Endothelial cell of umbilical vein (primary cell): Measurements from ENCODE around the gene SUGP2. TPM values are rescaled to one million over a fixed set of nuclear protein-coding genes. Genes with fewer than 3 reads are reported as not detected.
A peak's percentile ranks its signal among the peaks of the same experiment; 100 is the strongest.

ENCODE experiments used
- BruUV-seq: library from RNA; stranded (reverse); fragments of 400-500 nt; replicated peaks from 2 replicates; lab custom pipeline; 2021; lab: Mats Ljungman, UMichigan
- CTCF ChIA-PET: fragments of 300-600, 350-600 bp; sonication (Branson Sonifier 250); formaldehyde crosslinking; loops from one replicate; lab custom pipeline; 2021; ENCODE audit warnings: antibody characterized with exemption, inconsistent platforms; lab: Charles Lee
- POLR2A ChIA-PET: fragments of 300-600, 350-600 bp; sonication (Branson Sonifier 250); formaldehyde crosslinking; loops from one replicate; lab custom pipeline; 2021; ENCODE audit warnings: antibody characterized with exemption, inconsistent platforms; lab: Charles Lee
- DNase-seq: peaks from one replicate; pipeline ENCODE4 v3.0.0-alpha.2; 2011; ENCODE audit warnings: low read depth, low spot score
- FAIRE-seq: peaks from 2 replicates; lab custom pipeline; 2011; peaks lifted over from hg19 to GRCh38; lab: Jason Lieb, UNC
- H2AFZ ChIP-seq: 2 replicates; pipeline ENCODE4 v1.6.0; 2012; ENCODE audit warnings: low read depth, low read length, control low read depth, inconsistent platforms
- H3K27ac ChIP-seq: 2 replicates; pipeline ENCODE4 v1.5.1; 2011; ENCODE audit warnings: low read depth, mild to moderate bottlenecking, control low read depth, low read length, moderate library complexity; ENCODE audit not compliant: insufficient read depth
- H3K27me3 ChIP-seq, 2 experiments: 2 replicates each; pipeline versions ENCODE4 v1.6.0 to v1.6.1; 2011; ENCODE audit warnings: low read length in 2 of 2, mixed read lengths in 1 of 2; ENCODE audit not compliant: control insufficient read depth in 2 of 2, insufficient read depth in 2 of 2
- H3K36me3 ChIP-seq, 2 experiments: 2 replicates in 1 of 2; 3 replicates in 1 of 2; pipeline ENCODE4 v1.5.1; 2011; ENCODE audit warnings: low read length in 2 of 2, mild to moderate bottlenecking in 1 of 2, moderate library complexity in 1 of 2; ENCODE audit not compliant: control insufficient read depth in 2 of 2, insufficient read depth in 2 of 2; ENCODE audit errors: extremely low read depth in 1 of 2
- H3K4me1 ChIP-seq: 3 replicates; pipeline ENCODE4 v1.5.1; 2011; ENCODE audit warnings: mild to moderate bottlenecking, low read length; ENCODE audit not compliant: control insufficient read depth, insufficient read depth; ENCODE audit errors: extremely low read depth
- H3K4me2 ChIP-seq: 2 replicates; pipeline ENCODE4 v1.6.1; 2011; ENCODE audit warnings: low read length, control low read depth, mixed read lengths; ENCODE audit not compliant: insufficient read depth
- H3K4me3 ChIP-seq, 3 experiments: fragments of 200-600 bp in 1 of 3; sonication (generic), shearing (Covaris generic) in 1 of 3; replicated peaks in 1 of 3; 2 replicates each; pipeline ENCODE4 v1.5.1; 2011 to 2016; ENCODE audit warnings: control low read depth in 3 of 3, low read length in 3 of 3, mild to moderate bottlenecking in 2 of 3, inconsistent platforms in 1 of 3, low read depth in 1 of 3, moderate library complexity in 1 of 3; ENCODE audit not compliant: insufficient read depth in 1 of 3
- H3K79me2 ChIP-seq: 2 replicates; pipeline ENCODE4 v1.6.0; 2012; ENCODE audit warnings: low read length, inconsistent platforms; ENCODE audit not compliant: control insufficient read depth, insufficient read depth
- H3K9ac ChIP-seq: replicated peaks from 2 replicates; pipeline ENCODE3; 2011; ENCODE audit warnings: low read length, control low read depth; ENCODE audit not compliant: insufficient read depth; ENCODE audit errors: extremely low read depth
- H3K9me1 ChIP-seq: replicated peaks from 3 replicates; pipeline ENCODE4 v1.6.0; 2011; ENCODE audit warnings: mild to moderate bottlenecking, low read length; ENCODE audit not compliant: control insufficient read depth, insufficient read depth; ENCODE audit errors: extremely low read depth
- H3K9me3 ChIP-seq: replicated peaks from 2 replicates; pipeline ENCODE4 v1.5.1; 2012; ENCODE audit warnings: low read length, inconsistent platforms; ENCODE audit not compliant: control insufficient read depth, insufficient read depth
- H4K20me1 ChIP-seq: replicated peaks from 2 replicates; pipeline ENCODE3; 2011; ENCODE audit warnings: mild to moderate bottlenecking, low read length; ENCODE audit not compliant: control insufficient read depth, insufficient read depth; ENCODE audit errors: extremely low read depth
- EZH2 ChIP-seq: IDR thresholded peaks from 2 replicates; pipeline ENCODE4 v1.6.1; 2012; ENCODE audit warnings: borderline replicate concordance, low read depth, mild to moderate bottlenecking, moderate library complexity, low read length, inconsistent platforms; ENCODE audit not compliant: severe bottlenecking
- FOS ChIP-seq: IDR thresholded peaks from 2 replicates; pipeline ENCODE4 v1.6.1; 2011; ENCODE audit warnings: mild to moderate bottlenecking, low read length, moderate library complexity, borderline replicate concordance; ENCODE audit not compliant: insufficient read depth
- GATA2 ChIP-seq: IDR thresholded peaks from 2 replicates; pipeline ENCODE4 v1.7.0; 2011; ENCODE audit warnings: low read depth, mild to moderate bottlenecking, moderate library complexity, mixed read lengths, low read length; ENCODE audit not compliant: insufficient read length, insufficient read depth
- JUN ChIP-seq: IDR thresholded peaks from 2 replicates; pipeline ENCODE4 v1.6.1; 2011; ENCODE audit warnings: borderline replicate concordance, low read depth; ENCODE audit not compliant: insufficient read length, insufficient read depth
- MYC ChIP-seq: IDR thresholded peaks from one replicate; pipeline ENCODE4 v1.6.1; 2011; ENCODE audit warnings: mild to moderate bottlenecking, low read depth, low read length
- POLR2A ChIP-seq: IDR thresholded peaks from 2 replicates; pipeline ENCODE4 v1.6.1; 2012; ENCODE audit warnings: low read depth, mild to moderate bottlenecking, control low read depth, low read length
- POLR2AphosphoS5 ChIP-seq: IDR thresholded peaks from 2 replicates; pipeline ENCODE4 v1.6.1; 2012; ENCODE audit warnings: low read depth, mild to moderate bottlenecking, control low read depth, low read length, moderate library complexity; ENCODE audit not compliant: insufficient read depth
- dilution Hi-C: fragments of 300-500 bp; cut with MboI; formaldehyde crosslinking; loops from one replicate; pipeline ENCODE4 v1.15.0; 2019; ENCODE audit warnings: low sequenced_read_pairs; ENCODE audit not compliant: extremely low pct_ligation_motif_present
- intact Hi-C: fragments of 100-400 bp; cut with micrococcal nuclease; formaldehyde crosslinking; loops from one replicate; pipeline ENCODE4 v1.10.0; 2022
- polyA plus RNA-seq, 4 experiments: library from polyadenylated mRNA; depleted of rRNA in 3 of 4; stranded (reverse) in 3 of 4; unstranded in 1 of 4; fragments of >200 nt; gene quantifications; 2 replicates each; pipeline versions ENCODE4 v1.2.1 to v1.2.3, GENCODE V29; 2011 to 2012; ENCODE audit warnings: missing spikeins in 1 of 4
- total RNA-seq: library from RNA; stranded (reverse); gene quantifications from 2 replicates; pipeline ENCODE4 v1.2.3, GENCODE V29; 2021
- TF ChIP-seq, protein P1 (sequence below), 2 donors: IDR thresholded peaks; 1 replicate in 1 of 2; 2 replicates in 1 of 2; pipeline ENCODE4 v1.5.1; 2011; ENCODE audit warnings: low read length in 2 of 2, mild to moderate bottlenecking in 2 of 2, moderate library complexity in 2 of 2, control low read depth in 1 of 2, inconsistent platforms in 1 of 2, low read depth in 1 of 2; ENCODE audit not compliant: insufficient read depth in 1 of 2; ENCODE audit errors: extremely low read depth in 1 of 2
- TF ChIP-seq, protein P2 (sequence below): IDR thresholded peaks from 2 replicates; pipeline ENCODE4 v1.6.1; 2011; ENCODE audit not compliant: insufficient read depth, insufficient read length

Gene SUGP2
- total and polyA plus RNA-seq, 2 donors (not counting 3 experiments of a cell fraction or from before 2014, with no cell fraction given), result 44.6 to 79.7 TPM

DNA sequence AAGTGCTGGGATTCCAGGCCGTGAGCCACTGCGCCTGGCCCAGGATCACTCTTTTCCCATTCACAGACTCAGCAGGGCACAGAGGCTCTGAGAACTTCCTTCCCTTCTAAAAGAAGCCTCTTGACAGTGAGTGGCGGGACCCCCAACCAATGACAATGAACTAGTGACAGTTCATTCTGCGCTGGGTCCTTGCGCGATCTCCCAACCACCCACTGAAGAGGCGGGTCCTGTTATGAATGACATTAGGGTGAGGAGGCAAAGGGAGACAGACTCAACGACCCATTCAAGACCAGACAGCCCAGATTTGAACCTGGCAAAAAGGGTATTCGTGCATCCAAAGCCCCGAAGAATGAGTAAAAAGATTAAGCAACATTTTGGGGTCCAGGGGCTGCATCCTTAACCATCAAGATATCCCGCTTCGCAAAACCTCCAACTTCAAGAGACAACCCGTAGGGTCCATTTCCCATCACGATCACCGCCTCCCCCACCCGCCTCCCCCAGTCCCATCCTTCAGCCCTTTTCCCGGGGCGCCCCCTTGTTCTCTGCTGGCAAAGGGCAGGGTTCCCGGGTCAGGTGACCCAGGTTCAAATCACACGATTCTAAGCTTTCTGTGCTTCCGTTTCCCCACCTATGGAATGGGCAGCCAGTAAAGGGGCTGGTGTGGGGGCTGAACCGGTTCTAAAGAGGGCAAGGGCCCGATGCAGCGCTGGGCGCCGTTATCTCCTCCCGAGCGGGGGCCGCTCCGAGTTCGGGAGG is 719 bp downstream of the SUGP2 start:
- Histone ChIP-seq H3K27me3 (no peaks in the 10 kb centered on the region), H3K4me2 (peak overlapping the region; percentile 90), H3K9ac (peak overlapping the region; percentile 86), H3K4me1 (peaks cover 12% of the 10 kb centered on the region), H3K9me3 (no peaks in the 10 kb centered on the region), H4K20me1 (no peaks in the 10 kb centered on the region), H3K9me1 (no peaks in the 10 kb centered on the region), H3K36me3 (peaks cover 7 to 10% of the 10 kb centered on the region in 2 experiments), H3K79me2 (peaks cover 57% of the 10 kb centered on the region), H3K4me3 (peak overlapping the region; percentile 72 to 96 (median 96)), H3K27ac (peak overlapping the region; percentile 50), H2AFZ (peak overlapping the region; percentile 74)
- FAIRE-seq, result peak; percentile 99
- ChIA-PET POLR2A (no interaction called here), CTCF (no interaction called here)
- BruUV-seq, result TSS peak; percentile 47
- dilution Hi-C loops (no loop called here), intact Hi-C loops (loop anchor here (1.0 kb wide), 1 partner anchor 31 kb away; the partner anchor contains the start of gene SLC25A42)
- peak; percentile 95 for DNase-seq
- TF ChIP-seq GATA2 (no peak), EZH2 (no peak), MYC (no peak)

DNA sequence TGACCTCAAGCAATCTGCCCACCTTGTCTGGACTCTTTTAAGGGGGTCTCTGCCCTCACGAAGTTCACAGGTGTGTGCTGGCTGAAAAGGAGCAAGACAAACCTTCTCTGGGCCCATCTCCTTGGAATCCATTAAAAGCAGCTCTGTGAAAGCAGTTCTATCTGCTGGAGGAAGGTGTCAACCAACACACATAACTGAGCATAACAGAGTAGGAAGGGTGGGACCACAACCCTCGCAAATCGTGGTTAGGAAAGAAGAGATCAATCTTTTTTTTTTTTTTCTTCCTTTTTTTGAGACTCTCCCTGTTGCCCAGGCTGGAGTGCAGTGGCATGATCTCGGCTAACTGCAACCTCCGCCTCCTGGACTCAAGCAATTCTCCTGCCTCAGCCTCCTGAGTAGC is 1.4 kb downstream of the SUGP2 start:
- ChIA-PET CTCF (no interaction called here), POLR2A (no interaction called here)
- dilution Hi-C loops, result no loop called here
- Histone ChIP-seq H3K9ac (peak overlapping the region; percentile 39), H4K20me1 (no peaks in the 10 kb centered on the region), H3K4me3 (no peak overlapping the region), H3K36me3 (peaks cover 7 to 10% of the 10 kb centered on the region in 2 experiments), H3K9me1 (no peaks in the 10 kb centered on the region), H3K4me1 (peaks cover 12% of the 10 kb centered on the region), H3K9me3 (no peaks in the 10 kb centered on the region), H3K4me2 (peak overlapping the region; percentile 90), H3K27ac (no peak overlapping the region), H3K27me3 (no peaks in the 10 kb centered on the region), H2AFZ (no peak overlapping the region), H3K79me2 (peaks cover 54% of the 10 kb centered on the region)
- intact Hi-C loops, result no loop called here
- TF ChIP-seq MYC (no peak), JUN (no peak), POLR2AphosphoS5 (no peak), EZH2 (no peak), FOS (no peak), POLR2A (no peak), GATA2 (no peak)
- TF ChIP-seq, protein P1, sequence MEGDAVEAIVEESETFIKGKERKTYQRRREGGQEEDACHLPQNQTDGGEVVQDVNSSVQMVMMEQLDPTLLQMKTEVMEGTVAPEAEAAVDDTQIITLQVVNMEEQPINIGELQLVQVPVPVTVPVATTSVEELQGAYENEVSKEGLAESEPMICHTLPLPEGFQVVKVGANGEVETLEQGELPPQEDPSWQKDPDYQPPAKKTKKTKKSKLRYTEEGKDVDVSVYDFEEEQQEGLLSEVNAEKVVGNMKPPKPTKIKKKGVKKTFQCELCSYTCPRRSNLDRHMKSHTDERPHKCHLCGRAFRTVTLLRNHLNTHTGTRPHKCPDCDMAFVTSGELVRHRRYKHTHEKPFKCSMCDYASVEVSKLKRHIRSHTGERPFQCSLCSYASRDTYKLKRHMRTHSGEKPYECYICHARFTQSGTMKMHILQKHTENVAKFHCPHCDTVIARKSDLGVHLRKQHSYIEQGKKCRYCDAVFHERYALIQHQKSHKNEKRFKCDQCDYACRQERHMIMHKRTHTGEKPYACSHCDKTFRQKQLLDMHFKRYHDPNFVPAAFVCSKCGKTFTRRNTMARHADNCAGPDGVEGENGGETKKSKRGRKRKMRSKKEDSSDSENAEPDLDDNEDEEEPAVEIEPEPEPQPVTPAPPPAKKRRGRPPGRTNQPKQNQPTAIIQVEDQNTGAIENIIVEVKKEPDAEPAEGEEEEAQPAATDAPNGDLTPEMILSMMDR (IDR thresholded peaks at IDR 0.05; ENCODE audit: extremely low read depth in 1 of 2, insufficient read depth in 1 of 2, low read depth in 1 of 2, low read length in 2 of 2), result no peak
- TF ChIP-seq, protein P2, sequence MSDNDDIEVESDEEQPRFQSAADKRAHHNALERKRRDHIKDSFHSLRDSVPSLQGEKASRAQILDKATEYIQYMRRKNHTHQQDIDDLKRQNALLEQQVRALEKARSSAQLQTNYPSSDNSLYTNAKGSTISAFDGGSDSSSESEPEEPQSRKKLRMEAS, result no peak
- BruUV-seq, result no TSS peak
- FAIRE-seq (no peak), DNase-seq (no peak)
